Left colon (tissue), 2 donors: Measurements from ENCODE around the gene FANCI. TPM values are rescaled to one million over a fixed set of nuclear protein-coding genes. Genes with fewer than 3 reads are reported as not detected.

Source experiments
- ATAC-seq: fragments of 200-7000 bp; cut with Tn5 transposase; one replicate; pipeline ENCODE4 v1.9.1; 2020; ENCODE audit warnings: mild to moderate bottlenecking, moderate library complexity
- DNase-seq, 2 donors: peaks; one replicate each; pipeline ENCODE4 v3.0.0-alpha.2; 2020
- intact Hi-C, 2 donors: fragments of 100-400 bp; cut with DNase I in 1 of 2; cut with micrococcal nuclease in 1 of 2; formaldehyde crosslinking; loops; one replicate each; pipeline versions ENCODE4 v1.11.2 to v1.14.0; 2022; cut with DNase I, micrococcal nuclease
- total RNA-seq, 2 donors: library from RNA; stranded (reverse); fragmentation: NEBNext Ultra II Directional; extraction: Animal tissue kit (Norgen Biotek cat#: 25700); gene quantifications; one replicate each; pipeline ENCODE4 v1.2.1, GENCODE V29; 2021
- donor health status: DM: no; HTN: no; CAD: no.
- donor health status: DM: yes; HTN: yes; CAD: no.

Gene FANCI
- total RNA-seq, 2 donors from 2014 or later, result 7.4 to 17.3 TPM

GRCh38 chr15:89291934-89292438 is 48.2 kb downstream of the FANCI start:
- no peak for DNase-seq
- ATAC-seq, result no peak
- intact Hi-C loops, result no loop called here

DNA sequence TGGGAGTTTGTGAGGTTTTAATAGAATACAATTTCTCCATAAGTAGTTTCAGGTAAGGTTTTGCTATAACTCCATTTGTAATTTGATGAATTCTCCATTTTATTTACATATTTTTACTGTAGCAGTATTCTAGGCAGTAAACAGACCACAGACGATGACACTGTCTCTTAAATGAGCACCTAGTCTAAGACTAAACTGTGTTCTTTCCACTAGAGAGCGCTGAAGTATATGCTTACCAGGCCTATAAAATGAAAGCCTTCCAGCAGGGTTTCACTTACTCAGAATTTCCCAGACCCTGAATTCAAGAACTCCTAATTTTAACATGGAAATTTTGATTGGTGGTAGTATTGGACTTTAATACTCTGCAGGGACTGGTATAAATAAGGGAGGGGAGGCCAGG is 49.2 kb downstream of the FANCI start:
- no peak for DNase-seq
- ATAC-seq, result no peak
- intact Hi-C loops, result no loop called here

DNA sequence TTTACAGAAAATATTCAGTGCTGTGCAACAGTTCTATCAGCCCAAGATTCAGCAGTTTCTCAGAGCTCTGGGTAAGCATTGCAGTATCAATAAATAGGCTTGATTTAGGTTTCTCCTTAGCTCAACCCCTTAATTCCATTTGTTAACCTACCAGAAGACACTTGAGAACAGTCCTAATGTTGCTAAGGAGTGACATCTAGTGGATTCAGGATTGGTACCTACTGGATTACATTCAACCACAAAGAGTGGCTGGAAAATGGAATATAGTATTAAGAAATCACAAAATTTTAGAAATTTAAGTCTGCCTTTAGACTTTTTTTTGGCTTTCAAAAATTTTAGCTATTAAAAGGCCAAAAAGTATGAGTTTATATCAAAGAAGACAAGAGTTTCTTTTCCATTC is 56.1 kb downstream of the FANCI start:
- ATAC-seq, result peak; percentile 51
- intact Hi-C loops, result loop anchor here in 1 of 2 donors (10.0 kb wide), 1 partner anchor 95 kb away; no protein-coding TSS in a partner anchor

GRCh38 chr15:89301304-89302089 is 57.7 kb downstream of the FANCI start:
- no peak for DNase-seq
- no peak for ATAC-seq
- intact Hi-C loops, result loop anchor here in 1 of 2 donors (10.0 kb wide), 1 partner anchor 97 kb away; no protein-coding TSS in a partner anchor

More for the DNA sequence above, 56.1 kb downstream of the FANCI start:
- DNase-seq, result no peak

GRCh38 chr15:89303986-89304385 is 60.2 kb downstream of the FANCI start:
- DNase-seq, result no peak
- intact Hi-C loops, result loop anchor here in 1 of 2 donors (10.0 kb wide), 1 partner anchor 99 kb away; no protein-coding TSS in a partner anchor
- no peak for ATAC-seq

GRCh38 chr15:89305395-89305794 is 61.6 kb downstream of the FANCI start:
- intact Hi-C loops, result loop anchor here in 1 of 2 donors (10.0 kb wide), 1 partner anchor 101 kb away; no protein-coding TSS in a partner anchor
- no peak for DNase-seq
- ATAC-seq, result no peak

- ATAC-seq (no peak), DNase-seq (no peak)
- intact Hi-C loops, result loop anchor here in 1 of 2 donors (10.0 kb wide), 1 partner anchor 102 kb away; no protein-coding TSS in a partner anchor
Observed at GRCh38 chr15:89307046-89307587, 63.3 kb downstream of the FANCI start.

GRCh38 chr15:89307791-89308190 is 64.0 kb downstream of the FANCI start:
- ATAC-seq (no peak), DNase-seq (no peak)
- intact Hi-C loops, result loop anchor here in 1 of 2 donors (10.0 kb wide), 1 partner anchor 103 kb away; no protein-coding TSS in a partner anchor

GRCh38 chr15:89308236-89308635 is 64.5 kb downstream of the FANCI start:
- DNase-seq (no peak), ATAC-seq (no peak)
- intact Hi-C loops, result loop anchor here in 1 of 2 donors (10.0 kb wide), 1 partner anchor 103 kb away; no protein-coding TSS in a partner anchor

- no peak for DNase-seq
- ATAC-seq, result peak; percentile 36
- intact Hi-C loops, result loop anchor here in 1 of 2 donors (10.0 kb wide), 1 partner anchor 105 kb away; no protein-coding TSS in a partner anchor
Observed at GRCh38 chr15:89309993-89310392, 66.2 kb downstream of the FANCI start.

- no peak for ATAC-seq
- no peak for DNase-seq
- intact Hi-C loops, result no loop called here
Observed at GRCh38 chr15:89315375-89315929, 71.7 kb downstream of the FANCI start.

DNA sequence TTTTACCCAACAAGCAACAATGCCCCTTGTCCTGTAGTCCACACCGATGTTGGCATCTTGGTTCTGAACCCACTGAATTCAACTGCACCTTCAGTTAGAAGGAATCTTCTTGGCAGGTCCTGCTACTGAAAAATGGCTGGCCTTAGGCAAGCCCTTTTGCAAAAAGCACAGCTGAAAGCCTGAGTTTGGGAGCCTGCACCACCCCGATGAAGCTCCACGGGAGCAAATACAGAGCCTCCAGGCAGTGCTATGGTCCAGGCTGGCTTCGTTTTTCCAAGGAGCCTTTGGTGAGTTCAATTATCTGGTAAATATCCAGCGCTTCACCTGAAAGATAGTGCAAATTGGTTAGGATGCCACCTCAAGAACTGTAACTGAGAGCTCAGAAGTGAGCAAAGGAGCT is 72.7 kb downstream of the FANCI start:
- DNase-seq (no peak), ATAC-seq (no peak)
- intact Hi-C loops, result no loop called here

DNA sequence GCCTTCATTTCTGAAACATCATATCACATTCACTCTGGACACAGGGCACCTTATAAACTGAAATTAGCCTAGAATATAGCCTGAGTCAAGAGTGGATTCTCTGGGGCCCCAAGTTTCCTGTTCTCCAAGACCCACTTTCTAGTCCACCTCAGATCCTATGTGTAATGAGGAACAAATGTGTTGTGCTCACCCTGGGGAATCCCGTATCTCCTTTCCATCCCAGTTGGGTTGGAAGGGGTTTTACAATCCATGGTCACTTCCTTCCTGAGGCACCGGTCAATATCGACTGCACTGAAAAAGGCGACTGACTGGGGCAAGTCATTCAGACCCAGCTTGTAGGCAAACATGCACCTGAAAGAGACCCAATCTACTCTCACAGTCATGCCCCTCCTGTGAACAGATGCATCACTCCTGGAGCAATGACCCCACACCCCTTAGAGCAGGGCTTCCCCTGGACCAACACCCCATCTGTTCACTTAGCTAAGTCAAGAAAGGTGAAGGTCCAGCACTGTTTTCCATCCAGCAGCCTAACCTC is 73.5 kb downstream of the FANCI start:
- DNase-seq (no peak), ATAC-seq (no peak)
- intact Hi-C loops, result no loop called here

- ATAC-seq (no peak), DNase-seq (no peak)
- intact Hi-C loops, result no loop called here
Observed at GRCh38 chr15:89319678-89320077, 75.9 kb downstream of the FANCI start.

DNA sequence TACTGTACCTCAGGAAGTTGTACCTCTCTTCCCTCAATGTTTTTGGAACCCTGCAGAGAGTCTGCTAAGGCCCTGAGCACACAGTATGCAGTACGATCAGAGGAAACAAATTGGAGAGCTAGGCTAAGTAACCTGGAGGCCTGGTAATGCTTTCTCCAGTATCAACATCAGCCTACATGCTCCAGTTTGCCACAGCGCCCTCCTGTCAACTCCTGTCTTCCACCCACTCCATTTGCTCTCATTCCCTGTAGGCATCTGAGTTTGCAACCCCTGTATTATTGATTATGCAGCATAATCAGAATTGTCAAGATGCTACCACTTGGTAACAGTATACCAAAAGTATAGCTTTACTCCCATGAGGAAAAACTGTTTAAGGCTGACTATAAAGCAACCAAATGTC is 76.4 kb downstream of the FANCI start:
- intact Hi-C loops, result no loop called here
- no peak for ATAC-seq
- no peak for DNase-seq

- ATAC-seq, result peak; percentile 52
- peak in 1 of 2 donors; percentile 37 for DNase-seq
- intact Hi-C loops, result no loop called here
Observed at GRCh38 chr15:89321521-89322410, 78.0 kb downstream of the FANCI start.

- DNase-seq, result no peak
- ATAC-seq, result no peak
- intact Hi-C loops, result no loop called here
Observed at GRCh38 chr15:89322822-89323221, 79.0 kb downstream of the FANCI start.

- intact Hi-C loops, result no loop called here
- no peak for ATAC-seq
- DNase-seq, result no peak
Observed at GRCh38 chr15:89323825-89324224, 80.0 kb downstream of the FANCI start.
